ENCODE data around the gene FAM228A. TPM values are rescaled to one million over a fixed set of nuclear protein-coding genes. Genes with fewer than 3 reads are reported as not detected.

Gene FAM228A
- total and polyA plus RNA-seq, 2 of the 4 experiments (the other 2 are of a cell fraction), result not detected

- H4K8ac ChIP-seq (ENCODE audit: low read depth in 2 of 2, low read length in 2 of 2), result no peak overlapping the region
- H4K5ac ChIP-seq (ENCODE audit: low read depth, low read length), result no peak overlapping the region
- no peak overlapping the region for H2AFZ ChIP-seq (replicated peaks; ENCODE audit: low read length, poor library complexity)
- no peak overlapping the region for H2AK5ac ChIP-seq (ENCODE audit: low read depth, low read length)
- in situ Hi-C loops (cut with MboI; ENCODE audit: low sequenced_read_pairs) (no loop called here), dilution Hi-C loops (cut with HindIII; ENCODE audit: low sequenced_read_pairs, unreplicated experiment) (no loop called here), intact Hi-C loops (cut with micrococcal nuclease) (no loop called here)
- POLR2A ChIA-PET (ENCODE audit: unreplicated experiment), result no interaction called here
- no TSS peak for BruUV-seq (replicated peaks)
- WGBS, 2 experiments (ENCODE audit: extremely low coverage in 2 of 2, insufficient read length in 1 of 2), result no CpG with 5 or more reads among the region's 9 CpGs
- H3K14ac ChIP-seq (replicated peaks; ENCODE audit: low read depth, low read length), result no peak overlapping the region
- H2BK15ac ChIP-seq (ENCODE audit: low read depth, low read length), result no peak overlapping the region
- H2AK9ac ChIP-seq (replicated peaks; ENCODE audit: low read depth, low read length, poor library complexity), result no peak overlapping the region
- no peaks in the 10 kb centered on the region for H3K9me1 ChIP-seq (ENCODE audit: insufficient read depth, low read length)
- no peak overlapping the region for H3K56ac ChIP-seq (ENCODE audit: extremely low read depth, insufficient read depth, low read length)
- CTCF ChIA-PET, result interaction anchor here (0.6 kb wide), 1 partner anchor 155 kb away, joined by 7 read pairs; no protein-coding TSS in a partner anchor
- H4K91ac ChIP-seq (ENCODE audit: insufficient read depth, low read depth, low read length), result no peak overlapping the region
- no peaks in the 10 kb centered on the region for H3K4me1 ChIP-seq (ENCODE audit: control insufficient read depth, insufficient read depth, low read length)
- H3K4ac ChIP-seq (ENCODE audit: low read depth, low read length), result no peak overlapping the region
- no peak overlapping the region for H3K9ac ChIP-seq (ENCODE audit: low read depth, low read length)
- no peak overlapping the region for H2BK120ac ChIP-seq (ENCODE audit: low read depth, low read length)
- H2BK5ac ChIP-seq (ENCODE audit: low read depth, low read length, poor library complexity, severe bottlenecking), result no peak overlapping the region
- H3K23ac ChIP-seq (ENCODE audit: low read depth, low read length), result no peak overlapping the region
- no peak overlapping the region for H2BK20ac ChIP-seq (ENCODE audit: low read depth, low read length)
- H3K27me3 ChIP-seq (ENCODE audit: control insufficient read depth, insufficient read depth, low read length), result peaks cover 6% of the 10 kb centered on the region; the same call in 1 of the 2 replicates
- ATAC-seq (ENCODE audit: low read depth) (no peak), DNase-seq (no peak)
- H3K27ac ChIP-seq (ENCODE audit: insufficient read depth, low read length), result no peak overlapping the region
- no peaks in the 10 kb centered on the region for H4K20me1 ChIP-seq (ENCODE audit: insufficient read depth, low read length)
- H3K18ac ChIP-seq (ENCODE audit: low read depth, low read length), result no peak overlapping the region
- H3K36me3 ChIP-seq (ENCODE audit: control insufficient read depth, insufficient read depth, low read length), result no peaks in the 10 kb centered on the region
- no peaks in the 10 kb centered on the region for H3K79me1 ChIP-seq (ENCODE audit: low read depth in 1 of 2, low read length in 2 of 2)
- 0 out of 2 replicates have a peak, but pooled peaks cover under 1% of the 10 kb centered on the region for H3K9me3 ChIP-seq (ENCODE audit: control insufficient read depth, insufficient read depth, low read length)
- no peak overlapping the region for H3K4me3 ChIP-seq (ENCODE audit: insufficient read depth, low read depth, low read length)
- H3K4me2 ChIP-seq (ENCODE audit: low read depth, low read length), result no peak overlapping the region
- TF ChIP-seq USF2 (IDR thresholded peaks at IDR 0.05; ENCODE audit: low read depth, low read length) (no peak), BHLHE40 (IDR thresholded peaks at IDR 0.05; ENCODE audit: low read depth, low read length) (no peak), POLR2A (IDR thresholded peaks at IDR 0.05; ENCODE audit: low read depth, low read length) (no peak), RCOR1 (IDR thresholded peaks at IDR 0.05; ENCODE audit: insufficient replicate concordance, low read length) (no peak), MAFK (IDR thresholded peaks at IDR 0.05; ENCODE audit: low read depth, low read length) (no peak), CEBPB (IDR thresholded peaks at IDR 0.05; ENCODE audit: low read depth, low read length) (no peak), RFX5 (IDR thresholded peaks at IDR 0.05; ENCODE audit: low read depth, low read length) (no peak), ELK1 (IDR thresholded peaks at IDR 0.05; ENCODE audit: borderline replicate concordance, low read depth, low read length) (no peak), CHD1 (IDR thresholded peaks at IDR 0.05; ENCODE audit: low read depth, low read length) (no peak), SMC3 (IDR thresholded peaks at IDR 0.05; ENCODE audit: low read depth, low read length) (no peak), FOS (IDR thresholded peaks at IDR 0.05; ENCODE audit: low read depth, low read length) (no peak), NFE2L2 (IDR thresholded peaks at IDR 0.05; ENCODE audit: low read depth, low read length) (no peak), MAZ (IDR thresholded peaks at IDR 0.05; ENCODE audit: borderline replicate concordance, low read depth, low read length) (no peak), MXI1 (IDR thresholded peaks at IDR 0.05; ENCODE audit: borderline replicate concordance, low read depth, low read length) (no peak), RAD21 (IDR thresholded peaks at IDR 0.05; ENCODE audit: low read length) (no peak)
- TF ChIP-seq, protein P1, sequence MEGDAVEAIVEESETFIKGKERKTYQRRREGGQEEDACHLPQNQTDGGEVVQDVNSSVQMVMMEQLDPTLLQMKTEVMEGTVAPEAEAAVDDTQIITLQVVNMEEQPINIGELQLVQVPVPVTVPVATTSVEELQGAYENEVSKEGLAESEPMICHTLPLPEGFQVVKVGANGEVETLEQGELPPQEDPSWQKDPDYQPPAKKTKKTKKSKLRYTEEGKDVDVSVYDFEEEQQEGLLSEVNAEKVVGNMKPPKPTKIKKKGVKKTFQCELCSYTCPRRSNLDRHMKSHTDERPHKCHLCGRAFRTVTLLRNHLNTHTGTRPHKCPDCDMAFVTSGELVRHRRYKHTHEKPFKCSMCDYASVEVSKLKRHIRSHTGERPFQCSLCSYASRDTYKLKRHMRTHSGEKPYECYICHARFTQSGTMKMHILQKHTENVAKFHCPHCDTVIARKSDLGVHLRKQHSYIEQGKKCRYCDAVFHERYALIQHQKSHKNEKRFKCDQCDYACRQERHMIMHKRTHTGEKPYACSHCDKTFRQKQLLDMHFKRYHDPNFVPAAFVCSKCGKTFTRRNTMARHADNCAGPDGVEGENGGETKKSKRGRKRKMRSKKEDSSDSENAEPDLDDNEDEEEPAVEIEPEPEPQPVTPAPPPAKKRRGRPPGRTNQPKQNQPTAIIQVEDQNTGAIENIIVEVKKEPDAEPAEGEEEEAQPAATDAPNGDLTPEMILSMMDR (conservative IDR thresholded peaks at IDR 0.05; ENCODE audit: low read depth, low read length), result no peak
Measured at GRCh38 chr2:24190503-24190902, 15.7 kb downstream of the FAM228A start.
